ENCODE measurements around the gene RSPH4A.
A peak's percentile ranks its signal among the peaks of the same experiment; 100 is the strongest.

DNA sequence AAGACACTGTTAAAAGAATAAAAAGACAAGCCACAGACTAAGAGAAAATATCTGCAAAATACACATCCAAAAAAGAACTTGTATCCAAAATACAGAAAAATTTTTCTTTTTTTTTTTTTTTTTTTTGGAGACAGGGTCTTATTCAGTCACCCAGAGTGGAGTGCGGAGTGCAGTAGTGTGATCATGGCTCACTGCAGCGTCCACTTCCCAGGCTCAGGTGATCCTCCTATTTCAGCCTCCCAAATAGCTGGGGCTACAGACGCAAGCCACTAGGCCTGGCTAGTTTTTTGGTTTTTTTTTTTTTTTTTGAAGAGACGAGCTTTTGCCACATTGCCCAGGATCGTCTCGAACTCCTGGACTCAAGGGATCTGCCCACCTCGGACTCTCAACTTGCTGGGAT is 49.2 kb downstream of the RSPH4A start:
- TF ChIP-seq, protein P1, sequence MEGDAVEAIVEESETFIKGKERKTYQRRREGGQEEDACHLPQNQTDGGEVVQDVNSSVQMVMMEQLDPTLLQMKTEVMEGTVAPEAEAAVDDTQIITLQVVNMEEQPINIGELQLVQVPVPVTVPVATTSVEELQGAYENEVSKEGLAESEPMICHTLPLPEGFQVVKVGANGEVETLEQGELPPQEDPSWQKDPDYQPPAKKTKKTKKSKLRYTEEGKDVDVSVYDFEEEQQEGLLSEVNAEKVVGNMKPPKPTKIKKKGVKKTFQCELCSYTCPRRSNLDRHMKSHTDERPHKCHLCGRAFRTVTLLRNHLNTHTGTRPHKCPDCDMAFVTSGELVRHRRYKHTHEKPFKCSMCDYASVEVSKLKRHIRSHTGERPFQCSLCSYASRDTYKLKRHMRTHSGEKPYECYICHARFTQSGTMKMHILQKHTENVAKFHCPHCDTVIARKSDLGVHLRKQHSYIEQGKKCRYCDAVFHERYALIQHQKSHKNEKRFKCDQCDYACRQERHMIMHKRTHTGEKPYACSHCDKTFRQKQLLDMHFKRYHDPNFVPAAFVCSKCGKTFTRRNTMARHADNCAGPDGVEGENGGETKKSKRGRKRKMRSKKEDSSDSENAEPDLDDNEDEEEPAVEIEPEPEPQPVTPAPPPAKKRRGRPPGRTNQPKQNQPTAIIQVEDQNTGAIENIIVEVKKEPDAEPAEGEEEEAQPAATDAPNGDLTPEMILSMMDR (tag by site-specific recombination; IDR thresholded peaks at IDR 0.05), result no peak
- TF ChIP-seq GLI2 (tag by site-specific recombination; IDR thresholded peaks at IDR 0.05; ENCODE audit: borderline replicate concordance, low read depth), result no peak
- TF ChIP-seq ZNF292 (tag by site-specific recombination; IDR thresholded peaks at IDR 0.05; ENCODE audit: borderline replicate concordance, low read depth), result no peak
- TF ChIP-seq ZNF114 (tag by site-specific recombination; IDR thresholded peaks at IDR 0.05), result no peak
- TF ChIP-seq ZNF777 (tag by site-specific recombination; IDR thresholded peaks at IDR 0.05; ENCODE audit: borderline replicate concordance), result no peak
- TF ChIP-seq, protein P2, sequence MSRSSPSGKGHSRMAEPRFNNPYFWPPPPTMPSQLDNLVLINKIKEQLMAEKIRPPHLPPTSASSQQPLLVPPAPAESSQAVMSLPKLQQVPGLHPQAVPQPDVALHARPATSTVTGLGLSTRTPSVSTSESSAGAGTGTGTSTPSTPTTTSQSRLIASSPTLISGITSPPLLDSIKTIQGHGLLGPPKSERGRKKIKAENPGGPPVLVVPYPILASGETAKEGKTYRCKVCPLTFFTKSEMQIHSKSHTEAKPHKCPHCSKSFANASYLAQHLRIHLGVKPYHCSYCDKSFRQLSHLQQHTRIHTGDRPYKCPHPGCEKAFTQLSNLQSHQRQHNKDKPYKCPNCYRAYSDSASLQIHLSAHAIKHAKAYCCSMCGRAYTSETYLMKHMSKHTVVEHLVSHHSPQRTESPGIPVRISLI (tag by site-specific recombination; IDR thresholded peaks at IDR 0.05), result peak; percentile 70
- no peak for TF ChIP-seq ZNF302 (tag by site-specific recombination; IDR thresholded peaks at IDR 0.05; ENCODE audit: low read depth)
- TF ChIP-seq, protein P3, sequence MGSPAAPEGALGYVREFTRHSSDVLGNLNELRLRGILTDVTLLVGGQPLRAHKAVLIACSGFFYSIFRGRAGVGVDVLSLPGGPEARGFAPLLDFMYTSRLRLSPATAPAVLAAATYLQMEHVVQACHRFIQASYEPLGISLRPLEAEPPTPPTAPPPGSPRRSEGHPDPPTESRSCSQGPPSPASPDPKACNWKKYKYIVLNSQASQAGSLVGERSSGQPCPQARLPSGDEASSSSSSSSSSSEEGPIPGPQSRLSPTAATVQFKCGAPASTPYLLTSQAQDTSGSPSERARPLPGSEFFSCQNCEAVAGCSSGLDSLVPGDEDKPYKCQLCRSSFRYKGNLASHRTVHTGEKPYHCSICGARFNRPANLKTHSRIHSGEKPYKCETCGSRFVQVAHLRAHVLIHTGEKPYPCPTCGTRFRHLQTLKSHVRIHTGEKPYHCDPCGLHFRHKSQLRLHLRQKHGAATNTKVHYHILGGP (tag by site-specific recombination; IDR thresholded peaks at IDR 0.05), result no peak
- TF ChIP-seq KLF16 (tag by site-specific recombination; IDR thresholded peaks at IDR 0.05), result no peak
- TF ChIP-seq ZNF274 (IDR thresholded peaks at IDR 0.05; ENCODE audit: low read length), result no peak
- TF ChIP-seq ZNF274 (tag by site-specific recombination; IDR thresholded peaks at IDR 0.05; ENCODE audit: borderline replicate concordance), result no peak
